HG03139 (cell line): ENCODE results near the gene NDUFS8.

Experiments used
- ATAC-seq: cut with Tn5 transposase; IDR thresholded peaks from one replicate; pipeline ENCODE4 v1.9.1; 2021; ENCODE audit not compliant: unreplicated experiment

NDUFS8 gene

DNA sequence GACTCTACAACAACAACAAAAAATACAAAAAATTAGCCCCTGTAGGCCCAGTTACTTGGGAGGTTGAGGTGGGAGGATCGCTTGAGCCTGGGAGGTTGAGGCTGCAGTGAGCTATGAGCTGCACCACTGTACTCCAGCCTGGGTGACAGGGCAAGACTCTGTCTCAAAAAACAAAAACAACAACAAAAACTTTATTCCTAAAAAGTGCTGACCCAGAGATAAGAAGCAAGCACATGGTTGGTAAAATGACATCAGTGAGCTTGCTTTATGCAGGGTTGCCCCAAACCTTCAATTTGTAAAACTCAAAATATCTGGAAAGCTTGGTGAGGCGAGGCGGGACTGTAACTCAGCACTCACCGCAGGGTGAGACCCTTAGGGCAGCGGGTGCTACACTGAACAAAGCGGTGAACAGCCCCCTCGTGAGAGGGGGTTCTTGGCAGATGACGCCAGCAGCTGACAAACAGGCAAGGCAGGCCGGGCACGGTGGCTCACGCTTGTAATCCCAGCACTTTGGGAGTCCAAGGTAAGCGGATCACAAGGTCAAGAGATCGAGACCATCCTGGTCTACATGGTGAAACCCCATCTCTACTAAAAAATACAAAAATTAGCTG lies 4.9 kb downstream of the NDUFS8 start:
- ATAC-seq: no peak

DNA sequence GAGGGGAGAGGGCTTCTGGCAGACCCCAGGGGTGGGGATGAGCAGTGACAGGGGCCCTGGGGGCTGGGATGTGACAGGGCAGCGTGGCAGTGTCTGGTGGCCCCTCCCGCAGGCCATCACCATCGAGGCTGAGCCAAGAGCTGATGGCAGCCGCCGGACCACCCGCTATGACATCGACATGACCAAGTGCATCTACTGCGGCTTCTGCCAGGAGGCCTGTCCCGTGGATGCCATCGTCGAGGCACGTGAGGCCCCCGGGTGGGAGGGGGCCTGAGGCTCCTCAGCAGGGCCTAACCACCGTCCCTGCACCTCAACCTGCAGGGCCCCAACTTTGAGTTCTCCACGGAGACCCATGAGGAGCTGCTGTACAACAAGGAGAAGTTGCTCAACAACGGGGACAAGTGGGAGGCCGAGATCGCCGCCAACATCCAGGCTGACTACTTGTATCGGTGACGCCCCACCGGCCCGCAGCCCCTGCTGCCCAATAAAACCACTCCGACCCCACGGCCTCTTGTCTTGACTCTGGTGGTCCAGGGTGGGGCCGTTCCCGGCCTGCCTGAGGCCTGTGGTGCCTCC lies 5.7 kb downstream of the NDUFS8 start:
- ATAC-seq: no peak

DNA sequence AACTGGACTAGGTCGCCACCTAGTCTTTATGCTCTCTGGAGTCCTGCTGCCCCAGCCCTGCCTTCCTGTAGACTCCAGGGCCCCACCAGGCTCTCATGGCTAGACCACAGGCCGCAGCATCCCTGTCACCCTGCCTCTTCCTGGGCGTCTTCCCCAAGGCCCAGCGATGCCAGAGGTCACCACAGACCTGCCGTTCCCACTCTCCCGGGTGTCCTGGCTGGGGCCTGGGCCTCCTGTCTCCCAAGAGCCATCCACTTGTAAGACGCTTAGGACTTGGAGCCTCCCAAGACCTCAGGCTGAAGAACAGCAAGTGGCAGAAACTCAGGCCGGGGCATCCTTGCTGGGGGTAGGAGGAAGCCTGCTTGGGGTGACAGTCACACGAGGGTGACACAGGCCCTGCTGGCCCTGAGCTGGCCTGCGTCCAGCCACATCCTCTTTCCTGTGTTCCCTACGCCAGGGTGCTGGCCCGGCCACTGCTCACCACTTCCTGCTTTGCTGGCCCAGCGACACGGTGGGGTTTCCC lies 6.3 kb downstream of the NDUFS8 start:
- no peak for ATAC-seq

DNA sequence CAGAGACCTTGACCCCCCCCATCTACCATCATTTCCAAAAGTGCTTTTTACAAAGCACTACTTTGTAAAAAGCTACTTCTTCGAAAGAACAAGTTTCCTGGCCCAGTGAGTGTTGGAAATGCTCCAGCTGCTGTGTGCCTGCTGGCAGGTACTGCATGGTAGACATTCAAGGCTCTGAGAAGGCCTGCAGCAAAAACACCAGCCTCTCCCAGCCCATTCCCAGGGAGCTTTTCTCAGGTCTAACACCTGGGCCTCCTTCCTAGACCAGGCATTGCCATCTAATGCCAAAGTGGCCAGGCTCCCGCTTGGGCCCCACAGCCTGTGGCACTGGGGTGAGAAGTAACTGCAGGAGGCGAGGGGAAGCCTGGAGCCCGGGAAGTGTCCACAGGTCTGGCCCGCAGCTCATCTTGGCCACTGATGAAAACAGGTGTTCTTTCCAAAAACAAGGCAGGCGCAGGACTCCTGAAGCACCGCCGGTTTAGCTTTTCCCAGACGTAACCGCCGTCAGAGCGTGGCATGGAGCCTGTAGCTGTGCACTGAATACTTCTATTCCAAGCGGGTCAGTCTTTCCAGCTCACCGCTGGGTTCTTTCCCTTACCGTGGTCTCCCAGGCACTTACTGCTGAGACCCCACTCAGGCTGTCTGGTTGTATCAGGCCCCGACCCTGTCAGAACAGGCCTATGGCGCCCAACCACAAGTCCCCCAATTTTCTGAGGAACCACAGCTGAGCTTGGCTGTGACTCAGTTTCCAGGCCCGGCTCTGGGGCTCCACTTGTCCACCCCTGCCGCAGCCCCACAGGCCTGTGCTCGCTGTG lies 7.1 kb downstream of the NDUFS8 start:
- ATAC-seq: no peak

DNA sequence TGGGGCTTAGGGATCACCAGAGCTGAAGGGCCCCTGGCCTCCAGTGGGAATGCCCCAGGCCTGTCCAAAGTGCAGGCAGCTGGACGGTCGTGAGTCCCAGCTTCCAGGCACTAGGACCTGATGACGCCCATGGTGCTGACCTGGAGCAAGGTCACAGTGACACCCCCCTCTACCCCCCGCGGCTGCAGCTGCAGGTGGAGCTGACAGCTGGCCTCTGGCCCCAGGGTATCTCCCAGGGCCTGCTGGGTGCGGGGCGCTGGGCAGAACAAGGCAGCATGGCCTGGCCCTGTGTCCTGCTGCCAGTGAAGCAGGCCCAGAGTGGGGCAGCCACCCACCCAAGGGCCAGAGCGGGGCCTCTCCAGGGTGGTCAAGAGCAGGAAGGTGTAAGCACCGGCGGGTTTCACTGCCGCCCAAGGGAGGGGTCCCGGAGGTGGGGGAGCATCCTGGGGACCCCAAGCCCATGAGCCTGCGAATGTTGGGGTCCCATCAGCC lies 7.8 kb downstream of the NDUFS8 start:
- no peak for ATAC-seq

DNA sequence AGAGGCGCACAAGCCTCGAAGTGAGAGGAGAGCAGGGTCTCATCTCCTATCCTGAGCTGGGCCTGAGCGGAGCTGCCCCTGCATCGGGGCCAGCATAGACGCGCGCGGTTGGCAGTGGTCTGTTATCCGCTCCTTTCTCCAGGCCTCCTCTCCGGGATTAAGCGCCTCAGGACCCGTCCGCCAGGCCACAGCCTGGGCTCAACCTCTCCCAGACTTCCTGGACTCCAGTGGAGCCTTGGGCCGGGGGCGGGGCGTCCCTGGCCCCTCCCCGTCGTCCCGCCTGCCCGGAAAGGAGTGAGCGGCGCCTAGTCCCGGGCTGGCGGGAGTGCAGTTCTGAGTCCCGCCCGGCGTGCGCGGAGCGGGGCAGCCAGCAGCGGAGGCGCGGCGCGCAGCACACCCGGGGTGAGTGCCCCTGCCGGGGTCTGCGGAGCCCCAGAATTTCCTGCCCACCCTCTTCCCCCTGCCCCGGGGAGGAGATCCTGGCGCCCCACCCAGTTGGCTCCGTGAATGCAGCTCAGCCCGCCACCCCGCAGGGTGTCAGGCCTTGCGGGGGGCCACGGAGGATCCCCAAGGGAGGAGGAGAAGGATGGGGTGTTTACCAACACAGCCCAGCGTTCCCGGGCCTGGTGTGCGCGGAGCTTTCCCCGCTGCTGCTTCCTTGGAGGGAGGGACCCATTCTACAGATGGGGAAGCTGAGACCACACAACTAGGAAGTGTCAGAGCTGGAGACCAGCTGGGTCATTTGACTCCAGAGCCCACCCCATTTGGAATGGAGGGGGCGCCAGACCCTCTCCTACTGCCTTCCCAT lies 8.4 kb downstream of the NDUFS8 start, which contains the start of gene TCIRG1:
Gene TCIRG1, plus strand, starts transcription at position 308 of the 808 bp plus-strand sequence. CDS start 2,247 bp downstream, outside the sequence.
- ATAC-seq: no peak

DNA sequence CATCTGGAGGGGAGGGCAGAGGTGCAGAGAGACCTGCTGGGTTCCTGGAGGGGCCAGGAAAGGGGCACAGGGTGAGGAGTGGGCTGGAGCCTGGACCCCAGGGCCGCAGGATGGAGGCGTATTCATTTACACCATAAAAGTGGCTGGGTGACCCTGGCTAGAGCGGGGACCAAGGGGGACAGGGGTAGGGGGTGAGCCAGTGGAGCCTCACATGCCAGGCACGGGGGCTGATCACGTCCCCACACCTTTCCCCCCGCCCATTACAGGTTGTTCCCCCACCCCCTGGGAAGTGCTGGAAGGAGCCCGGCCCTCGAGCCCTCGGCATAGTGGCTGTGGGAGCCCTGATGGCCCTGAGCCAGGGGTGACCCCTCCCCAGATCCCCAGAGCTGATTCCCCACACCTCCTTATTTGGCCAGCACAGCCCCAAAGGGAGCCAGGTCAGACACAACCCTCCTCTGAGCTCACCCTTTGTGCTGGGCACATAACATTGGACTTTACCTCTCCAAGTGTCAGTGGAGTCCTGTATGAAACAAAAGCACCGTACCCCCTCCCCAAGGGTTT lies 9.1 kb downstream of the NDUFS8 start:
- no peak for ATAC-seq

DNA sequence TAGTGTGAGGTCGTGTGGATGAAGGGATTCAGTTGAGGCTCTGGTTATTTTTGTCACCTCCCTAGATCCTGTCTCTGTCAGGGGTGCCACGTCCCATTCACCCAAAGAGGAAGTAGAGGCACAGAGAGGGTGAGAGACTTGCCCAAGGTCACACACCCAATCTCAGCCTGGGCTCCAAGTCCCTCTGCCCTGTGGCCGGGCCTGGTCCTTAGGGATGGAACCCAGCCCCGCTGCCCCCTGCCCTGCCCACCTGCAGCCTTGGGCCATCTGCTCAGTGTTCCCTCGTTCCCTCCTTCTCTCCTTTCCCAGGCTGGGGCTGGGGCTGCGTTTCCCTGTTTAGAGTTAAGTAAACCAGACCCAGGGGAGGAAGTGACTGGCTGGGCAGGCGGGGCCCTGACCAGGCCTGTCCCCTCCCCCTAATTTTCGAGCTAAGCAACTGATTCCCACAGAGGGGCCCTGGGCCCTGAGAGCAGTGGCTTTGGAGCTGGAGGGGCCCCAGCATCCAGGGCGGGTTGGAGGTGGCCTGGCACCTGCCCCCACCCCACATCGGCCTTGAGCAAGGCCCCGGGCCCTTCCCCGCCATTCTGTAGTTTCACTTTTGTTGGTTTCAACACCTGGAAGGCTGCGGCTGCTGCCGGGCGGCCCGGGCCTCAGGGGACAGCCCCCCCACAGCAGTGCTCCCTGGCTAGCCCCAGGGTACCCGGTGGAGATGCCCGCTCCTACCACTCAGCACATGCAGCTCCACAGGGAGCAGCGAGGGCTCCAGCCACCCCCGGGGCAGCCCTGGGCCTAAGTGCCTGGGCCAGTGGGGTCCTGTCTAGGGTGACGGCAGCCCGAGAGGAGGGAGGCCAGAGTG lies 9.8 kb downstream of the NDUFS8 start:
- no peak for ATAC-seq

DNA sequence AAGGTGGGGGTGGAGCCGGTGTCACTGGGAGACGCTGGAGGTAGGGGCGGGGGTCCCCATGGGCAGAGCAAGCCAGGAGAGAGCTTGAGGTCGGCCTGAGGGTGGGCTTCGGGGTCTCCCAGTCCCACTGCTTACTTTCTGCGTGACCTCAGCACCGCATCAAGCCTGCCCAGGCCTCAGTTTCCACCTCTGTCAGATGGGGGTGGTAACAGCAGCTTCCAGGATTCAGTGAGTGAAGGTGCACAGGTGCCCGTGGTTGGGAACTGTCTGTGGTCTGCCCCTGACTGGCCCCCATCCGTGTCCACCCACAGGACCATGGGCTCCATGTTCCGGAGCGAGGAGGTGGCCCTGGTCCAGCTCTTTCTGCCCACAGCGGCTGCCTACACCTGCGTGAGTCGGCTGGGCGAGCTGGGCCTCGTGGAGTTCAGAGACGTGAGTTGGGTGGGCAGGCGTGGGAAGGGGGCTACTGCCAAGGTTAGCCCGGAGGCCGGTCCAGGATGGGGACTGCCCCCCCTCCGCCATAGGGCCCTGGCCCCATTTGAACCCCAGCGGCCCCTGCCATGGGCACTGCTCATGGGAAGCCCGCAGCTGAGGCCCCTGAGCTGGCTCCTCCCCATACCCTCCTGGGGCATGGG lies 10.6 kb downstream of the NDUFS8 start:
- ATAC-seq: no peak

DNA sequence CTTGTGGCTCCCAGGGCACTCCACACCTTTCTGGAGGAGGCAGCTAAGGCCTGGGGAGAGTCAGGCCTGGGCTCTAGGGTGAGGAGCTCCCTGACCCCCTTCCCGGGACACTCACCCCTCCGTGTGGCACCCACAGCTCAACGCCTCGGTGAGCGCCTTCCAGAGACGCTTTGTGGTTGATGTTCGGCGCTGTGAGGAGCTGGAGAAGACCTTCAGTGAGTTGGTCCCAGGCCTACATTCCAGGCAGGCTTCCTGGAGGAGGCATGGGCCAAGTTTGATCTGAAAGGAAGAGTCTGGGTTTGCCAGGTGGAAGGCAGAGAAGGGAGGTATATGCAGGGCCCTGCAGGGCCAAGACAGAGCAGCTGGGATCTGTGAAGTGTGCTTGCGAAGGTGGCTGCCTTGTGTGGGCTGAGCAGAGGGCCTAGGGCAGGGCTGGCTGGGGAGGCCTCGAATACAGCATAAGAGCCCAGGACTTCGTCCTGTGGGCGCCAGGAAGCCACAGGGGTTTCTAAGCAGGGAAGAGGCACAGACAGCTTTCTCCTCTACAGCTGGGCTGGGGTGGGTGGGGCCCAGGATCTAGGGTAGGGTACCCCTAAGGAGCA lies 11.2 kb downstream of the NDUFS8 start:
- no peak for ATAC-seq

DNA sequence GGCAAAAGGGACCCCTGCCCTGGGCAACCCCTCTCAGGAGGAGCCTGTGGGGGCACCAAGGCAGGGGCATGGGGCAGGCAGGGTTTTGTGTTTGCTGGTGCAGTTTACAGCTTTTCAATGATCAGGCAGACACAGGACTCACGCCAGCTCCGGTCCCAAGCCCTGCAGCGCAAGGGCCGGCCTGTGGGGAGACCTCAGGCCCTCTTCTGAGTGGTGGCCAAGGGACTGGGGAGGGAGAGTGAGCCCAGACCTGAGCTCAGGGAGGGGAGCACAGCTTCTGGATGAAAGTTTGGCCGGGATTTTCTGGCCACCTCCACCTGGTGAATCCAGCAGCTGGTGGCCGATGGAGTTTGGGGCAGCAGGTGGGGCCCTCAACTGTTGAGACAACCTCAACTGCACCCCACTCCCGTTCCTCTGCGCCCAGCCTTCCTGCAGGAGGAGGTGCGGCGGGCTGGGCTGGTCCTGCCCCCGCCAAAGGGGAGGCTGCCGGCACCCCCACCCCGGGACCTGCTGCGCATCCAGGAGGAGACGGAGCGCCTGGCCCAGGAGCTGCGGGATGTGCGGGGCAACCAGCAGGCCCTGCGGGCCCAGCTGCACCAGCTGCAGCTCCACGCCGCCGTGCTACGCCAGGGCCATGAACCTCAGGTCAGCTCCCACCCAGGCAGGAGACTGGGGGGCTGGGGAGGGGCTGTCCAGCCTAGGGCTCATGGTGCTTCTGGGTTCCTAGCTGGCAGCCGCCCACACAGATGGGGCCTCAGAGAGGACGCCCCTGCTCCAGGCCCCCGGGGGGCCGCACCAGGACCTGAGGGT lies 11.9 kb downstream of the NDUFS8 start:
- ATAC-seq: no peak

DNA sequence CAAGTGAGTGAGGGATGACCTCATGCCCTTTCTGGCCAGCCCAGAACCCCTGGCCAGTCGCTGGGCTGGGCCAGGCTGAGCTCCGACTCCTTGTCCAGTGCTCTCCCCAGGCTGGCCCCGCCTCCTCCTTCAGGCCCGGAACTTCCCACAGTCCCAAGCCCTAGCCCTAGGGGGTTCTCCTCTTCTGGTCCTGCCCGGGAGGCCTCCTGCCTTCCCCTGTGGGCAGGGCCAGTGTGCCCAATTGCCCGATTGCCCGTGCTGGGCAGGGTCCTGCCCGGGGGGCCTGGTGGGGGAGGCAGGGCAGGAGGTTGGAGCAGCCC lies 12.5 kb downstream of the NDUFS8 start:
- no peak for ATAC-seq

DNA sequence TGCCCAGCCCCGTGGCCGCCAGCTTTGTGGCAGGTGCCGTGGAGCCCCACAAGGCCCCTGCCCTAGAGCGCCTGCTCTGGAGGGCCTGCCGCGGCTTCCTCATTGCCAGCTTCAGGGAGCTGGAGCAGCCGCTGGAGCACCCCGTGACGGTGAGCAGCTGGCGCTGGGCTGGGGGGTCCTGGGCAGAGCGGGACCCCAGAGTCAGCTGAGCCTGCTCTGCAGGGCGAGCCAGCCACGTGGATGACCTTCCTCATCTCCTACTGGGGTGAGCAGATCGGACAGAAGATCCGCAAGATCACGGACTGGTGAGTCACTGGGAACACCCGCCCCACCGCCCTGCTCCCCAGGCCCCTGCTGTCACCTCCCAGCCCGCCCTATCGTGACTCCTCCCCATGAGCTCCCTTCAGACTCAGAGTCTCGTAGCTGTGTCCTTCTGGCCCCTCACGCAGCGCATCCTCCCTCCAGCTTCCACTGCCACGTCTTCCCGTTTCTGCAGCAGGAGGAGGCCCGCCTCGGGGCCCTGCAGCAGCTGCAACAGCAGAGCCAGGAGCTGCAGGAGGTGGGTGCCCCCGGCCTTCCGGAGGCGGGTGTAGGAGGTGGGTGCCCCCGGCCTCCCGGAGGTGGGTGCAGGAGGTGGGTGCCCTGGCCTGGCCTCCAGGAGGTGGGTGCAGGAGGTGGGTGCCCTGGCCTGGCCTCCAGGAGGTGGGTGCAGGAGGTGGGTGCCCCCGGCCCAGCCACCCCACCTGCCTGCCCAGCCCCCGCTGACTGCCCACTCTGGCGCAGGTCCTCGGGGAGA lies 13.1 kb downstream of the NDUFS8 start:
- ATAC-seq: no peak

DNA sequence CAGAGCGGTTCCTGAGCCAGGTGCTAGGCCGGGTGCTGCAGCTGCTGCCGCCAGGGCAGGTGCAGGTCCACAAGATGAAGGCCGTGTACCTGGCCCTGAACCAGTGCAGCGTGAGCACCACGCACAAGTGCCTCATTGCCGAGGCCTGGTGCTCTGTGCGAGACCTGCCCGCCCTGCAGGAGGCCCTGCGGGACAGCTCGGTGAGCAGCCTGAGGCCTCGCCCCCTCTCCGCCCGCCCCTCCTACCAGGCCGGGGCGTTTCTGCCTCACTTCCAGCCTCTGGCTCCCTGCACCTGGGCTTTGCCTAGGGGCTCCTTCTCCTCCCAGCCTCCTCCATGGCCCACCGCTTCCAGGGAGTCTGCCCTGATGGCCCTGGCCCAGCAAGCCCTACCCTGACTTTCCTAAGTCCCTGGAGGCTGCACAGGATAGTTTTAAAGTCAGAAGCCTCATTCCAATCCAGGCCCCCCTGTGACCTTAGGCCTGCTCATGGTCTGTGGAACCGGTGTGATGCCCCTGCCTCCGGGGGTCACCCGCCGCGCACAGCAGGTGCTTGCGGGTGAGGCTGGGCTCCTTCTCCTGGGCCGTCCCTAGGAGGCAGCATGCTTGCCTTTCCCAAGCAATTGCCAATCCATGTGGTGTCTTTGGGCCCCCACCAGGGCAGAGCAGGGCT lies 13.8 kb downstream of the NDUFS8 start:
- ATAC-seq: no peak

DNA sequence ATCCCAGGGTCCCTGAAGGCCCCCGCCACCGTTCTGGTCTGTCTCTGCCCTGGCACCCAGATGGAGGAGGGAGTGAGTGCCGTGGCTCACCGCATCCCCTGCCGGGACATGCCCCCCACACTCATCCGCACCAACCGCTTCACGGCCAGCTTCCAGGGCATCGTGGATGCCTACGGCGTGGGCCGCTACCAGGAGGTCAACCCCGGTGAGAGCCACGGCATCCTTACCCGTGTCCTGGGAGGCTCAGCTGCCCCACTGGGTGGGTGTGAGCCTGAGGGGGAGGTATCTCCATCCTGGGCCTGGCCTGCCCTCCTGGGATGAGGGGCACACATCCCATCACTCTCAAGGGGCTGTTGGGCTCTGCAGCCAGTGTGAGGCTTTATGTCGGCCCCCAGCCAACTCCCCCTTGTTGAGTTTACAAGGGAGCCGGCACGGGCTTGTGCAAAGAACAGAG lies 14.4 kb downstream of the NDUFS8 start:
- ATAC-seq: no peak

DNA sequence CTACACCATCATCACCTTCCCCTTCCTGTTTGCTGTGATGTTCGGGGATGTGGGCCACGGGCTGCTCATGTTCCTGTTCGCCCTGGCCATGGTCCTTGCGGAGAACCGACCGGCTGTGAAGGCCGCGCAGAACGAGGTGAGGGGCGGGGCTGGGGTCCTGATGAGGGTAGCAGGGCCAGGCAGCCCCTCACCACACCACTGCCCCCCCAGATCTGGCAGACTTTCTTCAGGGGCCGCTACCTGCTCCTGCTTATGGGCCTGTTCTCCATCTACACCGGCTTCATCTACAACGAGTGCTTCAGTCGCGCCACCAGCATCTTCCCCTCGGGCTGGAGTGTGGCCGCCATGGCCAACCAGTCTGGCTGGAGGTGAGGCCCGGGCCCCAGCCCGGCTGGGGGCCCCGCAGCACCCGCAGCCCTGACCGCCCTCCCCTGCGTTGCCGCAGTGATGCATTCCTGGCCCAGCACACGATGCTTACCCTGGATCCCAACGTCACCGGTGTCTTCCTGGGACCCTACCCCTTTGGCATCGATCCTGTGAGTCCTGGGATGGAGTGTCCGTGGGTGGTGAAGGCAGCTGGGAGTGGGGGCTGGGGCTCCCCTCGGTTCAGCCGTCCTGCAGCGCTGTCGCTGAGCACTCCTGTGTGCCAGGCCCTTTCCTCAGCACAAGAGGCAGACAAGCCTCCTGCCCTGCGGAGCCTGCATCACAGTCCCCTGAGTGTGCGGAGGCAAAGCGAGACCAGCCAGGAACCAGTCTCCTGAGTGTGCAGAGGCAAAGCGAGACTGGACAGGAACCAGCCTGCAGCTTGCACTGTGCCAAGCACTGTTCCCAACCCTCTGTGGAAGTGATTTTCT lies 17.2 kb downstream of the NDUFS8 start:
- no peak for ATAC-seq
